CD4-positive, alpha-beta T cell treated with Interleukin-12 subunit alpha and Interleukin-12 subunit beta, for 1 hour (primary cell): ENCODE measurements around the gene GPC6.

Experiments
- DNase-seq: peaks from one replicate; pipeline ENCODE4 v3.0.0-alpha.2; 2020

GPC6 gene

GRCh38 chr13:93708308-93709075 is 481.9 kb downstream of the GPC6 start:
- DNase-seq, result no peak

- no peak for DNase-seq
These were observed 483.1 kb downstream of the GPC6 start for GRCh38 chr13:93709506-93710244.

- no peak for DNase-seq
These were observed 487.6 kb downstream of the GPC6 start for GRCh38 chr13:93714171-93714570.

GRCh38 chr13:93715866-93716265 is 489.3 kb downstream of the GPC6 start:
- DNase-seq, result no peak

GRCh38 chr13:93716623-93717022 is 490.0 kb downstream of the GPC6 start:
- DNase-seq, result no peak

GRCh38 chr13:93721483-93721882 is 494.9 kb downstream of the GPC6 start:
- DNase-seq, result no peak

- no peak for DNase-seq
These were observed 496.7 kb downstream of the GPC6 start for GRCh38 chr13:93723316-93723715.

GRCh38 chr13:93724187-93724586 is 497.6 kb downstream of the GPC6 start:
- DNase-seq, result no peak

GRCh38 chr13:93726173-93726957 is 499.8 kb downstream of the GPC6 start:
- DNase-seq, result no peak

- DNase-seq, result no peak
These were observed 500.9 kb downstream of the GPC6 start for GRCh38 chr13:93727211-93728141.

- DNase-seq, result no peak
These were observed 502.8 kb downstream of the GPC6 start for GRCh38 chr13:93729383-93729782.

- no peak for DNase-seq
These were observed 504.2 kb downstream of the GPC6 start for GRCh38 chr13:93730780-93731179.

- DNase-seq, result no peak
These were observed 505.6 kb downstream of the GPC6 start for GRCh38 chr13:93732186-93732585.

- no peak for DNase-seq
These were observed 509.5 kb downstream of the GPC6 start for GRCh38 chr13:93736081-93736480.

- no peak for DNase-seq
These were observed 510.3 kb downstream of the GPC6 start for GRCh38 chr13:93736909-93737308.

GRCh38 chr13:93740334-93740733 is 513.7 kb downstream of the GPC6 start:
- DNase-seq, result no peak

- no peak for DNase-seq
These were observed 517.4 kb downstream of the GPC6 start for GRCh38 chr13:93744033-93744432.

GRCh38 chr13:93744886-93745285 is 518.3 kb downstream of the GPC6 start:
- no peak for DNase-seq

GRCh38 chr13:93745884-93746283 is 519.3 kb downstream of the GPC6 start:
- no peak for DNase-seq

GRCh38 chr13:93746589-93746988 is 520.0 kb downstream of the GPC6 start:
- DNase-seq, result no peak

- no peak for DNase-seq
These were observed 524.1 kb downstream of the GPC6 start for GRCh38 chr13:93750676-93751075.

GRCh38 chr13:93751117-93751516 is 524.5 kb downstream of the GPC6 start:
- no peak for DNase-seq
